Lung microvascular endothelial cell (primary cell): Measurements from ENCODE around the gene TAF3. TPM values are rescaled to one million over a fixed set of nuclear protein-coding genes. Genes with fewer than 3 reads are reported as not detected.
"Not testable (repeated sequence)": the region's sequence is repeated elsewhere in the genome, so short reads cannot be mapped to it uniquely, and the experiment has no call there.

Source experiments
- DNase-seq, 2 donors: peaks; one replicate each; pipeline versions ENCODE4 v3.0.0 to v3.0.0-alpha.2; 2010; ENCODE audit warnings: low read depth in 2 of 2
- total RNA-seq: library from RNA; depleted of rRNA; stranded (reverse); fragments of >200 nt; gene quantifications from 2 replicates; pipeline ENCODE4 v1.2.1, GENCODE V29; 2014

The TAF3 gene
- total RNA-seq, 1 donor from 2014 or later: 1.4 TPM

DNA sequence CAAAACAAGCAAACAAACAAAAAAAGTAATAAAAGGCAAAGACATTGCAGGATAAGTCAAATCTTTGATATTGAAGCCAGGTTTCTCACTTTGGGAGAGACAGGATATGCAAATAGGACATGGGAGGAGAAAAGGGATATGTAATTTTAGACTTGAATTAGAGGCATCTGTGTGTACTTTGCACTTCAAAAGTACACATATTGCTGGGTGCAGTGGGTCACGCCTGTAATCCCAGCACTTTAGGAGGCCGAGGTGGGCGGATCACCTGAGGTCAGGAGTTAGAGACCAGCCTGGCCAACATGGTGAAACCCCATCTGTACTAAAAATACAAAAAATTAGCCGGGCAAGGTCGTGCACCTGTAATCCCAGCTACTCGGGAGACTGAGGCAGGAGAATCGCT lies 6.6 kb upstream of the TAF3 start:
- not testable (repeated sequence) for DNase-seq

DNA sequence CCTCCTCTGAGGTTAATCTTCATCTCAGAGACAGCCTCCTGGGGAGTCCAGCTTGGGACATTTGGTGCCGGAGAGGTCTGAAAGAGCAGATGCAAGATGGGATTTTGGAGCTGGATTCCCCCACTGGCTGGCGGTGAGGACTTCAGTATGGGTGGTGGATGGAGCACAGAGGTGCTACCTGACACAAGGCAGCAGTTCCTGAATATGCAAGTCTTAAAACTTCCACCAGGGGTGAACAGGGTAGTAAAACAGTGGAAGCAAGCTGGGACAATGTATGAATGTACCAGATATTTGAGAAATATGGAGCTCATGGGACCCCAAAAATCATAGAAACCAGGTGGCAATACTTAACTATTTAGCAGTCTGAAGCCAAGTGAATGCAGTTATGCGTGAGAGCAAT lies 4.8 kb upstream of the TAF3 start:
- no peak for DNase-seq

DNA sequence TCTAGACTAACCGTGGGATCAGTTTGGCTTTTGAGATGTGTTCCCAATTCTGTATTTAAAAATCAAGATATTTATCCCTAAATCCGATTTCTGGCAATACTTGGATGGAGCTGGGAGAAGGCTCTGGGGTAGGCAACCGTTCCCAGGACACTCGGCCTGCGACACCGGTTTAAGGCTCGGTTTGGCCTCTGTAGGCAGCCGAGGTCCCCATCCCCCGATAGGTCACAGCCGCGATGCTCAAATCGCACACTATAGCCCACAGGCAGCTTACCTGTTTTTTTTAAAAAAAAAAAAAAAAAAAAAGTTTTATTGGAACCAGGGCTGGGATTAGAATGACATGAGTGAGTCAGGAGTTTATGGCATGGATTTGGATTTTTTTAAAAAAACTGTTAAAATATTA lies 729 bp upstream of the TAF3 start:
- DNase-seq: no peak

DNA sequence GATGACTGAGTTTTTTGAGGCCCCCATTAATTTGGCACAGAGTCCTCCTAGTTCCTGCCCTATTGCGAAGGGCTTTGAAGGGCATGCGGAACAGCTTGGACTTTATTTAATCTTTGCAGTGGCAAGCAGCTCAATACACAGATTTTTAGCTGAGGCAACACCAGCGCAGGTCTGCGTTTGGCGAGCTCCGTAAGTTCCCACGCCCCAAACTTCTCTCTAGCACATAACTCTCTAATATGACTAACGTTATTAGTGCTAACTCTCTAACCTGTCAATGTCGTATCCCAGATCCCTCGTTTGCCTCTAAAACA lies 366 bp upstream of the TAF3 start:
- no peak for DNase-seq

DNA sequence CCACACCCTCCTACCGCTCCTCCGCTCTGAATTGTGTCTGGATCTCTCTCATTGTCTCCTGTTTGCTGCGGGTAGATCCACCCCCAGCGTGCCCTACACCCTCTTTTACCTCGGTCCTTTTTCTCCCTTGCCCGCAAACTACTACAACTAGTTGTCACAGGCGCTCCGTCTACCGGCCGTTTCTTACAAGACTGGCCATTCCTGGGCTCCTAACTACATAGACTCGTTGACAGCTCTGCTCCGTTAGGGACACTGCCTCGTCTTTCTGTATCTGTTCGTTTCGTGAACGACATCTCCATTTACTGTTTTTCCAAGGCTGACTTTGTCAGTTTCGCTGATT lies 786 bp downstream of the TAF3 start:
- peak; percentile 31 to 67 for DNase-seq

DNA sequence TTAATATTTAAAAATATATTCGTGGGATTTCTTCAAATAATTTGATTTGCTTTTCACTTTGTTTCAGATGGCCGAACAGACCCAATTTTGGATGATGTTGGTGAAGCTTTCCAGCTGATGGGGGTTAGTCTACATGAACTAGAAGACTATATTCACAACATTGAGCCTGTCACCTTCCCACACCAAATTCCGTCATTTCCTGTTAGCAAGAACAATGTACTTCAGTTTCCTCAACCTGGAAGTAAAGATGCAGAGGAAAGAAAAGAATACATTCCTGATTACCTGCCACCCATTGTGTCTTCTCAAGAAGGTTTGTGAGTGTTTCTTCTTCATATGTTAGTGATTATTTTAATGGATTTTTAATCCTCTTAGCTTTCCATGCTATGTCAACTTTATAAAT lies 5.9 kb downstream of the TAF3 start:
- peak; percentile 11 to 36 for DNase-seq

DNA sequence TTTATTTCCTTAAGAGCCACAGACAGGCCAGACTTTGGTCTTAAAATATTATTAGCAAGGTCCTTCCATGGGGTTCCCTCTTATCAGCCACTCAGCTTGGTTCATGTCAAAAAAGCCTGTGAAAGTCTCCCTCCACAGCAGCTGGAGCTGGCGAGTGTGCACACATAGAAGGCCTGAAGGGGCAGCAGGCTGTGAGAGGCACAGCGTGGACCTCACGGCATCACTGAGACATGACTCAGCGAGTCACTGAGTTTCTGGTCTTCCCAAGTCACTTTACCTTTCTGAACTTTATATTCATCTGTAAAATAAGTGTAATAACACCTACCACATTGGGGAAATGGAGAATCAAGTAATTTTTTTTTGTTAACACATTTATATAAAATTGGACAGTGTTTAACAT lies 8.7 kb downstream of the TAF3 start:
- peak in 1 of 2 donors; percentile 29 for DNase-seq

DNA sequence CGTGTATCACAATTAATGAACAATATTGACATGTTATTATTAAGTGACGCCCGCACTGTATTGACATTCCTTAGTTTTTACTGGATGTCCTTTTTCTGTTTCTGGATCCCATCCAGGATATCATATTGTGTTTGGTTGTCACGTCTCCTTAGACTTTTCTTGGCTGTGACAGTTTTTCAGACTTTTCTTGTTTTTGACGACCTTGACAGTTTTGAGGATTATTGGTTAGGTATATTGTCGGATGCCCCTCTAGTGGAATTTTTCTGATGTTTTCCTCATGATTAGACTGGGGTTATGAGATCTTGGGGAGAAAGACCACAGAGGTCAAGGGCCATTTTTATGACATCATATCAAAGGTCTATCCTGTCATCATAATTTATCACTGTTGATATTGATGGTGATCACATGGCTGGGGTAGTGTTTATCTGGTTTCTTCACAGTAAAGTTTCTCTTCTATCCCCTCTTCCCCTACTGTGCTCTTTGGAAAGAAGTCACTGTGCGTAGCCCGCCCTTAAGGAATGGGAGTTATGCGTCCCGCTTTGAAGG lies 11.1 kb downstream of the TAF3 start:
- no peak for DNase-seq

DNA sequence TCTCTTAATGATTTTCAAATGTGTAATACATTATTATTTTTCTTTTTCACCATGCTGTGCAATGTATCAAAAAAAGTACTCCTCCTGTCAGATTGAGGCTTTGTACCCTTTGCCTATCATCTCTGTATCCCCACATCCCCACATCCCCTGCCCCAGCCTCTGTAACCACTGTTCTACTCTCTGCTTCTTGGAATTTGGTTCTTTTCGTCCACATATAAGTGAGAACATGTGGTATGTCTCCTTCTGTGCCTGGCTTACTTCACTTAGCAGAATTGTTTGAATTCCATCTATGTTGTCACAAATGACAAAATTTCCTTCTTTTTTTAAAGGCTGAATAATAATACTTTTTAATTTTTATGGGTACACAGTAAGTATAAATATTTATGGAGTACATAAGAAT lies 13.8 kb downstream of the TAF3 start:
- DNase-seq: no peak

DNA sequence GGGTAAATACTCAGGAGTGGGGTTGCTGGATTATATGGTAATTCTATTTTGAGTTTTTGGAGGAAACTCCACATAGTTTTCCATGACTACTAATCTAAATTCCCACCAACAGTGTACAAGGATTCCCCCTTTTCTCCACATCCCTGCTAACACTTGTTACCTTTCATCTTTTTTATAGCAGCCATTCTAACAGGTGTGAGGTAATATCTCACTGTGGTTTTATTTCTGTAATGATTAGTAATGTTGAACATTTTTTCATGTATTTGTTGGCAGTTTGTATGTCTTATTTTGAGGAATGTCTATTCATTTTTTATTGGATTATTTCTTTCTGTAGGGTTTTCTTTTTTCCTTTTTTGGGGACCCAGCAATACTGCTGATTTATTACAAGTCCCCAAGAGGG lies 14.9 kb downstream of the TAF3 start:
- DNase-seq: no peak

DNA sequence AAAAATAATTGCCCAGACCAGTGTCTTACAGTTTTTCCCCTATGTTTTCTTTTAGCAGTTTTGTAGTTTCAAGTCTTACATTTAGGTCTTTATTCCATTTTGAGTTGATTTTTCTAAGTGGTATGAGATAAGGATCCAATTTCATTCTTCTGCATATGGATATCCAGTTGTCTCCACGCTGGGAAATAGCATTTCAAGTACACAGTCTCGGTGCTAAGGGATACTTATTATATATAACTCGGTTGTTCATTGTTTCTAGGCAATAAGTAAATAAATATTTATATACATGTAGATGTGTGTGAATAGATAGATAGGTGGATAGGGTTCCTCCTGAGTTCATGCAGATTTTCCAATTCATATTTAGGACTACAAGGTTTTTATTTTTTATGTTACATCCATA lies 16.0 kb downstream of the TAF3 start:
- DNase-seq: no peak

DNA sequence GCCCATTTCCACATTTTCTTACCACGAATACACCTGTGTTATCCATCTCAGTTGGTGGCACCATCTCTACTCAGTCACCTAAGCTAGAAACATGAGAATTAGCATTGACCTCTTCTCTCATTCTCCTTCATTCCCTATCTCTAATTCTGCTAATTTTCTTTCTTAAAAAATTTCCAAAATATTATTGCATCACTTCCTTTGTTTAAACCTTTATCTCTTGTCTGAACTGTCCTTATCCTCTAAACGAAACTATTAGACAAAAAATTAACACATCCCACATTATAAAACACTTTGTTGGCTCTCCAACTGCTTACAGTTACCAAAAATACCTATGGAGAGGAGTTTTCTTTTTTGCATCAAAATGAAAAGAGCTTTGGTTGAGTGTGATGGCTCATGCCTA lies 18.3 kb downstream of the TAF3 start:
- no peak for DNase-seq

DNA sequence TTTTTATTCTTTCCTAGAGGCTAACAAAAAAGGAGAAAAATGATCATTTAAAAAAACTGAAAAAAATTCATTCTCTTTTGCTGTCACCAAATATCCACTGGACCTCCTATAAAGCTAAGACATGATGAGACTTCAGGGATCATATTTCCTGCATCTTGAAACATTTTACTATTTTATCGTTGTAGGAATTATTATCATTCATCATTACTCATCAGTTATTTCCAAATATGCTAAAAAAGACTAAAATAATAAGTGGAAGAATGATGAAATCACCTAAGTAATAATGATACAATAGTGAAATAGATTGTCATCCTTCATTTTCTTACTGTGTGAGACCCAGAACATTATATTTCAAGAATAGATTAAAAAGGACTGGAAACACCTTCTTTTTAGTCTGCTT lies 28.3 kb downstream of the TAF3 start:
- DNase-seq: no peak

DNA sequence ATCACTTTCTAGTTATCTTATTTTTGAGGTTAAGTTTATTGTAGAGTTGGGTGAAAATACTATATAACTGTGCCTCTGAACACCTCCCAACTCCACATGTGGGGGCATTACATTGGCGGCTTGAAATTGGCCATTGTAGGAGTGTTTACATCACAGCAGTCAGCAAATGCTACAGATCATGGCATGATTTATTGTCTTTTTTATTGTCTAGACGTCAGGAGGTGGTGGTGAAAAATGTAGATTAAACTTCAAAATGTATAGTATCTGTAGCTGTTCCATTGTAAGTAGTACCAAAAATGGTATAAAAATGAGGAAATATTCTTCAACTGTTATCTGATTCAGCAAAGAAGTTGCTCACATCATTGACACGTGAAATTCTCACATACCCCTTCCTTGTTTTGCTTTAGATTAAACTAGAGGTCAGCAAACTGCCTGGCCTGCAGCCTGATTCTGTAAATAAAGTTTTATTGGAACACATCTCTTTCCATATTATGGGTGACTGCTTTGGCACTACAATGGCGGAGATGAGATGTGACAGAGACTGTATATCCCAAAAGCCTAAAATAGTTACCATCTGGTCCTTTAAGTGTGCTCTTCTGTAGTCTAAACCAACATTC lies 35.0 kb downstream of the TAF3 start:
- no peak for DNase-seq

DNA sequence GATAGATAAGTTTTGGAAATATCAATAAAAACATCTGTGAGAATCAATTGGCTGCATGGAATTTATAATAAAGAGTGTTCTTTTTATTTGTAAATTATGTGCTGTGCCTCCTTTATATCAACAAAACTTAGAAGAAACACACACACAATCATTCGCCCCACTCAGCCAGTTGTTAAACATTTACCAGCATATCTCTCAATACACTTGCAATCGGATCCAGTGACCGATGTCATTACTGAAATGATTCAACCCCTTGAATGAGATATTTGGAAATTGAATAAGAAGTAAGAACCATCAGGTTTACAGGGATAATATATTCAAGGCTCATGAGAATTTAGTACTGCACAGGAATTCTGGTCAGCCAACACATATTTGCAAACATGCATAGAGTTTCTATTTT lies 35.6 kb downstream of the TAF3 start:
- DNase-seq: no peak

DNA sequence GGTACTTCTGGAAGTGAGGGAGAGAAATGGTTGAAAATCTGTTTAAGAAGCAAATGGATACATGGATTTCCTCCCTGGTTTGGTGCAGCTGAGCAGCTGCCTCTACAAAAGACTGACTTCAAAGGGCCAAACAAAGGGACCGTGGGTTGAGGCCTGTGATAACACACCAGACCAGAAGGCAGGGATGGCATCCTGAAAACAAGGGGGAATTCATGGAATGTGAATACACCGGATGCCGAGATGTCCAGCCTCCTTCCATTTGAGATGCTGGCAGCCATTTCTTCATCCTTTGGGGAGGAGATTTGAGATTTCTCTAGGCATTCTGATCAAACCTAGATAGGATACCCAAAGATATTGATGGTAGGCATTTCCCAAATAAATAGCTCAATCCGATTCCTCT lies 36.9 kb downstream of the TAF3 start:
- DNase-seq: no peak

DNA sequence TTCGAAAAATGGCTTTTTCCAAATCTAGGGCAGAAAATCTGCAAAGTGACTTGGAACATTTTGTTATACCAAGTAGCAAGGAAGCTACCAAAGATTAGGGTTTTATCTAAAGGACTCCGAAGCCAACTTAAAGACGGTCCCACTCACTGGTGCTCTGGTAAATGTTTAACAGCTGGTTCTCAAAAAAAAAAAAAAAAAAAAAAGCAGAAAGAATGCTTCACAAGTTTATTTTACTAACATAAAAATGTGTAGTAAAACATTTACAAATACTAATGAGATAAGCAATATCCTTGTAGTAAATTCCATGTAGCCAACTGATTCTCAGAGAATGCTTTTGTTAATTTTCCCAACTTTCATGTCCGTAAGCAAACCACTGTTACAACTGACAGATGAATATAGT lies 38.4 kb downstream of the TAF3 start:
- no peak for DNase-seq

DNA sequence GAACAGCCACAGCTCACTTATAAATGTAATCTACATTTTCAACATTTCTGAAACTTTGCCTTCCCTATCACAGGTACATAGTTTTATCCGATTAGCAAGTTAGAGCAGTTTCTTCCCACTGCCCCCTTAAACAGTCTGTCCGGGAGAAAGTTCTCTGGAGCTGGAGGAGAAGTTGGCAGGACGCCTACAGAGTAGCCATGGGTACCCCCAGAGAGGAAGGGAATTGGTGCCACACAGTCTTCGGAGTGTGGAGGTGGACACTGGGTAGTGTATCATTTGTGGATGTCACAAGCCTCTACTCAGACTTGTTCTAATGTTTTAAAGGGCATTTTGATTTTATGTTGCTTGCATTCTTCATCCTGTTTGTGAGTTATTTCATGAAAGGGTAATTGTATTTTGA lies 39.0 kb downstream of the TAF3 start:
- no peak for DNase-seq

DNA sequence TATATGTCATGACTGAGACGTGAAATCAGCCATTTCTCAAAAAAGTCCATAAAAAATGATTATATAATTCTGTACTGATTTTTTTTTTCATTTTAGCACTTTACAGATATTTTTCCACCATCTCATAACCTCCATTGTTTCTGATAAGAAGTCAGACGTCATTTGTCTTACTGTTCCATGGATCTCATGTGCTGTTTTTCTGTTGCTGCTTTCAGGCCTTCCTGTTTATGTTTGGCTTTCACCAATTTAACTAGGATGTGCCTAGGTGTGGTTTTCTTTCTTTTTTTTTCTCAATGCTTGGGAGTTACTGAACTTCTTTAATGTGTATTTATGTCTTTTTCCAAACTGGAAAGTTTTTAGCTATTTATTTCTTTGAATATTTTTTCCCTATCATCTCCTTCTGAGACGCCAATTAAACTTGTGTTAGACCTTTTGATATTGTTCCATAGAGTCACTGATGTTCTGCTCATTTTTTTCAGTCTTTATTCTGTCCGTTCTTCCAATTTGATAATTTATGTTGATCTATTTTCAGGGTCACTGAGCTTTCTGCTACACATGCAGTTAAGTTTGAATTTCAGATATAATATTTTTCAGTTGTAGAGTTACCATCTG lies 43.3 kb downstream of the TAF3 start:
- peak in 1 of 2 donors; percentile 3 for DNase-seq

DNA sequence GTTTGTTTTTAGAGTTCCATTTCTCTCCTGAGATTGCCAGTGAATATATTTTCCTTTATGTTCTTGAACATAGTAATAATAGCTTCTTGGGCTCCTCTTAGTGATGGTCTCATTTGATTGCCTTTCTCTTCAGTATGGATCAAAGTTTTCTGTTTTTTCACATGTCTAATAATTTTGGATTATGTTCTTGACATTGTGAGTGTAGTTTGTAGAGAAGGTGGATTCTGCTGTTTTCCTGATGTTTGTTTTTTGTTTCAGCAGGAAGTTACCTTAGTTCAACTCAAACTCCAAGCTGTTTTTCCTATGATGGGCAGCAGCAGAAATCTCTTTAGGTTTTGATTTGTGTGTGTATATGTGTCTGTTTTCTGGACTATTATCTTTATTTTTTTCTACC lies 43.8 kb downstream of the TAF3 start:
- DNase-seq: no peak

DNA sequence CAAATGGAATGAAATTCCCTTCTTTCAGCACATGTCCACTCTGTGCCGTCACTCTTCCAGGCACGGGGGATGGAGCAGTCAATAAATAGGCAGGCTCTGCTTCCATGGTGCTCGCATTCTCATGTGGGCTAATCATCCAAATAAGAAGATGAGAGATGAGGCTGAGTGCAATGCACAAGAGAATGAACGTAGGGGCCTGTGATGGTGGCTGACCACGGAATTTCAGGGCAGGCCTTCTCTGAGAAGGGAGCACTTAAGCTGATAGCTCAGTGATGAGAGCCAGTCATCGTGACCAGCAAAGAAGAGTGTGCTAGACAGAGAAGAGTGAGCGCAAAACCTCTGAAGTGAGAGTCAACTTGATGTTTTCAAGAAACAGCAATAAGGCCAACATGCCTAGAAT lies 47.9 kb downstream of the TAF3 start:
- no peak for DNase-seq

DNA sequence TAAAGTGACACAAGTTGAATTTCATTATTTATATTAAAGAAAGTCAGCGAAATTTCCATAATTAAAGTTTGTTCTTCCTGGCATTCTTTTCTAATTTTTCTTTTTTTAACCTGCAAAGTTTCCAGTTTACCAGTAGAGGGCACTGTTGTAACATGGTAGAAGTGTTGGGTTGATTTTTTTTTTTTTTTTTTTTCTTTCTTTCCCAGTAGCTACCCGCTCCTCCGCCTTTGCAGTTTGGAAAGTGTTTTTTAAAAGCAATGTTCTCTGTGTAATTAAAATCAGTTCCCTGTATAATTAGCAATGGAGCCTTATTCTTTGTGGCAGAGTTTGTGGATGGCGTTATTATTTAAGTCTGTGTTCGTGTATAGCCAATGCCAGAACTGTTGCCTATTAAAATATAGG lies 53.7 kb downstream of the TAF3 start:
- DNase-seq: peak; percentile 23 to 47

DNA sequence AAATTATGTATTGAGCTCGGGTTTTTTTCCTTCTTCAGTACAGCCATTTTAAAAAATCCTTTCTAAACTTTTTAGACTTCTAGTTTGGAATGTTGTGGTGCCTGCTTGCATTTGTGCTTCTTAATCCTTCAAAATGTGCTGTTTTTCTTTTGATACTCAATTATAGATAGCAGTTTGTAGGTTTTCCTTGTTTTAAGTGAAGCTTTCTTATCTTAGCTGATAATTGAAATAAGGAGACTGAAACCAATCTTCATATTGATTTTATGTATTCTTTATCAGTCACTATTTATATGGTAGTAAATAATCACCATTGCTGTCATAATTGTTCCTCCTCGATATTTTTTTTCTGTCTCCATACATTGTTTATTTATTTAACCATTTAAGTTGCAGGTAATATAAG lies 56.6 kb downstream of the TAF3 start:
- DNase-seq: no peak

DNA sequence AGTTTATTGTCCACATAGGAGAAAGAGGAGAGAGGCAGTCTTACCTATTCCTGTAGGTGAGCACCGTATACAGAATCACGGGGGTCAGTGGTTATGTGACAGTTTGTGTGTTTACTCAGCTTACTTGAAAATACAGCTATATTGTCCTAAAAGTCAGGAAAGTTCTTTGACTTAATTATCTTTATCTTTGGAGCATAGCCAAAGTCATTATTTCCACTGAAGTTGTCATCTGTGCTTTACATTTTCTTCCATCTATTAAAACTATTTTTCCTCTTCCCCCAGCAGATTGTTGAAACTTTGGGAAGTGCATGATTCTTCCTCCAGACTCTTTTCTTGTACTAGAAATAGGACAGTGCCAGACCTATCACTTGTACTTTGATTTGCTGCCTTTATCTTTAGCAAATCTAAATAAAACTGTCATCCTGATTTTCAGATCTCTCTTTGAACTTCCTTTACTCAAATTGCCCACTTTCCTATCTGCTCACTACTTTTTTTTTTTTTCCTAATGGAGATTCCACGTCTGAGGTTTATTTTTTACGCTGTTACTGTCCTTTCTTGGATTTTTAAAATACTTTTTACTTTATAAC lies 58.3 kb downstream of the TAF3 start:
- DNase-seq: no peak
